Measurements from ENCODE around the gene LILRB5.
"Not testable (repeated sequence)": the region's sequence is repeated elsewhere in the genome, so short reads cannot be mapped to it uniquely, and the experiment has no call there.

LILRB5 gene

DNA sequence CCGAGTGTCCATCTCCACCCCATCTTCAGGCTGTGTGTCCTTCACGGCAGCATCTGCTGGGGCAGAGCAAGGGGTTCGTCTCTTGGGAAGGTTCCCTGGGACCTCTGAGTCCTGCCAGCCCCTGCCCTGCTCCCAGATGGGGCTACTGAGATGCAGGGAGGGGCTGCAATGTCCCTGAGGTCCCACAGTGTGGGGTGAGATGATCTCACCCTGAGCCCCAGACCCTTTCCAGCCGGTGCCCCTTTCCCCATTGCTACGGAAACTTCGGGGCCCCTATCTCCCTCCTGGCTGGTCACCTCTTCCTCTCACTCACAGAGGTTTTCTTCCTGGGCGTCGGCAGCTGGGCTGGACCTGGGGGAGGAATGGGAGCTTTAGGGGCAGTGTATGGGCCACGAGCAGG, 18.9 kb upstream of the LILRB5 start:
- no peak for DNase-seq (ENCODE audit: low spot score)

DNA sequence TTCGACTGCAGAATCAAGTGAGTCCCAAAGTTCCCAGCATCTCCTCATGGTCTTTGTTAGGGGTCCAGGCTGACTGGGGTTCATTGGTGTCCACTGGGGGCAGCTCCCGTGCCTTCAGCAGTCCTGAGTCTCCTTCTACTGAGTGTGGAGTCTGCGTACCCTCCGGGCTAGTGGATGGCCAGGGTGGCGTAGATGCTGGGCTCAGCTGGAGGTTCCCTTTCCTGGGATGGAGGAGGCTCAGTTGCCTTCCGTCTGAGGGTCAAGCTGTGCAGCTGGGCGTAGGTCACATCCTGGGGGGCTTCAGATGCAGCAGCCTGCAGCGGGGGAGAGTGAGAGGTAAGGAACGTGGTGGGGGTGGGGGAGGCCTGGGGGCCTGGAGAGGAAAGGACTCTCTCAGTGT, 17.4 kb upstream of the LILRB5 start:
- DNase-seq (ENCODE audit: low spot score): not testable (repeated sequence)

DNA sequence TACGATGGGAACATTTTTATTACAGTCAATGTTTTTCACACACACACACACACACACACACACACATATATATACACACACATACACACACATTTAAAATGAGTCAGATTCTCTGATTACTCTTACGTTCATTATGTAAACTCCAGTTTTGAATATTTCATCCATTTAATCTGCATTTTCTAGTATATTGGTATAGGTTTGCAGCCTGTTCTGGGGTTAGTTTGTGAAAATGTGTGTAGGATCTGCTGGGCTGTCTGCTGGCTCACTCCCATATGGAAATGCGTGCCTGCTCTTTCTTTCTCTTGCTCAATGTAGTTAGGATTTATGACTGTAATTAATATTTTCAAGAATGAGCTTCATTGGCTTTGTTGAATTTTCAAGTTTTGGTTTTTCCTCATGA, 16.7 kb upstream of the LILRB5 start:
- DNase-seq (ENCODE audit: low spot score): no peak

GRCh38 chr19:54272181-54272580, 15.1 kb upstream of the LILRB5 start:
- not testable (repeated sequence) for DNase-seq (ENCODE audit: low spot score)

DNA sequence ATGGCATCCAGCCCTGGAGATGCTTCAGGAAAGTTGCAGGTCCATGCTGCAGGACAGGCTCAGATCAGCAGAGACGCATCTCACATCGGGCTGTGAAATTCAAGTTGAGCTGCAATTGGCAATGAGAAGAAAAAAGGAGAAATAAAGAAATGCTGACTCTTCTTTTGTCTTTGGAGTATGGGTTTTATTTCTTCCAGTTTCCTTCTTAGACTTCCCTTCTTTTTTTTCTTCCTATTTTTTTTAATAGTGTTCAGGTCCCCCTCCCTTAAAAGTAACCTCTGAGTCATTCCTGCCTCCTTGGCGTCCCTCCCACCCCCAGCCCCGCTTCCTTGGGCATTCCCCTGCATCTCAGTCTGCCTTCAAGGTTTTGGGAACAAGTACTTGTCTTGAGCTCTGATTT, 14.5 kb upstream of the LILRB5 start:
- not testable (repeated sequence) for DNase-seq (ENCODE audit: low spot score)

DNA sequence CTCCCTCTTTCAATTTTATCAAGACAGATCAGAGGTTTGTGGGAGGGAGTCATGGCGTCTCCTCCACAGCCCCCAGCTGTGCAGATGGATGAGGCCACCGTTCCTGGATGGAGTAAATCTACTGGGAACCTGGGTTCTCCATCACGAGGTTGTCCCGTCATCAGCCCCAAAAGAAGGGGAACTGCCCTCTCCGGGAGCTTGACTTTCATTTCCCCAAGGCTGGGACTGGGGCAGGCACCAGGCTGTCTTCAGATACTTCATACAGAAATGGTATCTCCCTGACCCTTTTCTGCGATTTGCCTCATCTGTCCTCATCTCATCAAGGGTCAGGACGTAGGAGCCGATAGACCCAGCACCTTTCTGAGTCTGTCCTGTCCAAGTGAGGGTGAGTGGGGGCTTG, 14.0 kb upstream of the LILRB5 start:
- DNase-seq (ENCODE audit: low spot score): no peak

DNA sequence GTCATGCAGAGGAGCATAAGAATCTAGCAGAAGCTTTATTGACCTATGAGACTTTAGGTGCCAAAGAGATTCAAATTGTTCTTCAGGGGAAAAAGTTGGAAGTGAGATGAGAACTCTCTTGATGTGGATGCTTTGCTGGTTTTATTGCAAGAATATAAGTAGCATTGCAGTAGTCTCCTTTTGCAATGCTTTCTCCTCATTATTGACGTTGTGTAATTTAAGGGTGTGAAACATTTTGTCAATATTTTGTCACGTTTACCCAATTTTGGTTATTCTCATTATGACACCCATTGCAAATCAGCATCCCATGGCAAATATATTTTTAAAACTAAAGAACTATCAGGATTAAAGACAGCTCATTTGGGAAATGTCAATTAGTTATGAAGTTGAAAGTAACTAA, 11.9 kb upstream of the LILRB5 start:
- no peak for DNase-seq (ENCODE audit: low spot score)

DNA sequence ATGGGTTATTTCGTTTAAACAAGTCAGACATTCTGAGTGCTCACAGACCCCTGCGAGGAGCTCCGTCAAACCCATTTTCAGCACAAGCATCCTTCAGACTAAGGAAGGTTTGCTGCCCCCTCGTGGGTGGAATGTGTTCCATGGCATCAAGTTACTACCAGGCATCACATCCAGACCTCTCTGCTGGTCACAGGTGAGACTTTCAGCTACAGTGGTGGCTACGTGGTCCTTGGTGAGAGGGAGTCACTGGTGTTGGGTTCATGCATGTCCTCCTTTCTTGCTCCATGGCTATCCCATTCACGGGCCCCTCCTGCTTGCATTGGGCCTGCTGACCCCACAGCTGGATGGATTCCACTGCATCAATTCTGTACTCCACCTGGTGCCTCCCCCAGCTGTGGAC, 9.1 kb upstream of the LILRB5 start:
- peak; percentile 57 for DNase-seq (ENCODE audit: low spot score)

GRCh38 chr19:54262470-54262869, 5.4 kb upstream of the LILRB5 start:
- DNase-seq (ENCODE audit: low spot score): no peak

- no peak for DNase-seq (ENCODE audit: low spot score)
Measured at GRCh38 chr19:54262066-54262465, 5.0 kb upstream of the LILRB5 start.

DNA sequence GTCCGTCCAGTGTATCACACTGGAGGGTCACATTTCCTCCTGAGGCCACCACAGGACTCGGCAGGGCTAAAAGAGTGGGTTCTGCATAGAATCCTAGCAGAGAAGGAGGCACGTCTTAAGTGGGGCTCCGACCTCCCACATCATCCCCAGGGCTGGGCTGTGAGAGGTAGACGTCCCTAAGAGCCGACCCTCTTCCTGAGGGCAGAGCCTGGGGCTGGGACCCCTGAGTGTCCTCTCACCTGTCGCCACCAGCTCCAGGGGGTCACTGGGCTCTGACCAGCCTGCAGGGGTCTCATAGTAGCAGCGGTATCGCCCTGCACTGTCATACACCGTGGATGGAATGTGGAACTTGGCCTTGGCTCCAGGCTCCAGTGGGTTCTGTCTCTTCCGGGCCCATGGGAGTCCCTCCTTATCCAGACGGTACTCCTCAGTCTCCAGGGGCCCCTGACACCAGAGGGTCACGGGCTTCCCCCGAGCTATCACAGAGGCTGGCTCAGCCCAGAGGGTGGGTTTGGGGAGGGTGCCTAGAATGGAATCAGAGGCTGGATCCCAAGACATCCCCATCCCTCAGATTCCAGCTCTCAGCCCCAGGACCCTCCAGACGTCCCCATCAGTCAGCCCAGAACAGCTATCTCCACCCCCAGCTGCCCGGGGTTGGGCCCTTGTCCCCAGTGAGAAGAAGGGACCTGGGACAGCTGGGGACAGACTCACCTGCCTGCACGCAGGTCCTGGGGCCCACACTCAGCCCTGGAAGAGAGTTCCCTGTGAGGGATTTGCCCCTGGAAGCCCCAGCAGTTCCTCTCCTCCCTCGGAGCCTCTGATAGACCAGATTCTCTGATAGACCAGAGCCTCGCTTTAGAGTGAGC, 590 bp downstream of the LILRB5 start:
- no peak for DNase-seq (ENCODE audit: low spot score)

GRCh38 chr19:54255105-54255775, 1.8 kb downstream of the LILRB5 start:
- no peak for DNase-seq (ENCODE audit: low spot score)

DNA sequence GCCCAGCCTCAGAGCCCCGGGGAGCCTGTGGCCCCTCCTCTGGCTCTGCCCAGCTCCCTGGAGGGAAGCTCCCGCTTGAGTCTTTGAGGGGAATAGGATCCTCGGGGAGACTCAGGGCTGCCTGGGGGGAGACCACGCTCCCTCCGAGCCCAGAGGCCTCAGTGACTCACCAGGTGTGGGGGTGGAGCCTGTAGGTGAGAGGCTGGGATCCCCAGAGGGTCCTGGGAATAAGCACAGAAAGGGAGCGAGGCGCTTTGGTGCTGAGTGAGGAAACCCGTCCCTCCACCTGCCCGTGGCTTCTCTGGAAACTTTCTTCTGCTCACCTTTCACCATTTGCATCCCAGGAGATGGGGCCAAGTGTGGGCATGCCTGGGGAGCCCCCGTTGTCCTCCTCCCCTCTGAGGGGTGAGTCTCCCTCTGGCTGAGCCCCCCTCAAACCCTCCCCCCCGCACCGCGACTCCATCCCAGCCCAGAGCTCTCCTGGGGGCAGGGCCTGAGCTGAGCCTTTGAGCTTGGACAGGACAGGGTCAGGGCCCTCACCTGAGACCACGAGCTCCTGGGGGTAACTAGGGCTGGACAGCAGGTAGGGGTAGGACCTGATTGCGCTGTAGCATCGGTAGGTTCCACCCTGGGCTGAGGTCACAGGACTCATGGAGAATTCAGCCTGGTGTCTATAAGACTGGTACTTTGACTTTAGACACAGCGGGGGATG, 2.7 kb downstream of the LILRB5 start:
- DNase-seq (ENCODE audit: low spot score): peak; percentile 8

GRCh38 chr19:54253331-54254194, 3.5 kb downstream of the LILRB5 start:
- DNase-seq (ENCODE audit: low spot score): peak; percentile 9

DNA sequence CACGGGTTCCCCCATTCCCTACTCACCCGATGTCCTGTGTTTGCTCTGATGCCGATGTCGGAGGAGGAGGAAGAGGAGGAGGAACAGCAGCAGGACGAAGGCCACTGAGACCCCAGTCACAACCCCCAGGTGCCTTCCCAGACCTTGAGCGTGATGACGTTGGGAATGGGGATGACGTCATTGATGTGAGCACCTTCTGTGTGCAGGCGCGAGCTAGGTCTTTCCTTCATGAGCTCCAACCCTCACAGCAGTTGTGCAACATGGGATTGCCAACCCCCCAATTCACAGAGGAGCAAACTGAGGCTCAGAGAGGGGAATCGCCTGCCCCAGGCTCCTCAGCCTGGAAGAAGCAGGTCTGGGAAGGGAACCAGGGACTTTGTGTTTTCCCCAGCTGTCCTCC, 4.2 kb downstream of the LILRB5 start:
- DNase-seq (ENCODE audit: low spot score): no peak

GRCh38 chr19:54252243-54252642, 4.8 kb downstream of the LILRB5 start:
- DNase-seq (ENCODE audit: low spot score): no peak

- peak; percentile 7 for DNase-seq (ENCODE audit: low spot score)
Measured at GRCh38 chr19:54248016-54248601, 9.0 kb downstream of the LILRB5 start.

DNA sequence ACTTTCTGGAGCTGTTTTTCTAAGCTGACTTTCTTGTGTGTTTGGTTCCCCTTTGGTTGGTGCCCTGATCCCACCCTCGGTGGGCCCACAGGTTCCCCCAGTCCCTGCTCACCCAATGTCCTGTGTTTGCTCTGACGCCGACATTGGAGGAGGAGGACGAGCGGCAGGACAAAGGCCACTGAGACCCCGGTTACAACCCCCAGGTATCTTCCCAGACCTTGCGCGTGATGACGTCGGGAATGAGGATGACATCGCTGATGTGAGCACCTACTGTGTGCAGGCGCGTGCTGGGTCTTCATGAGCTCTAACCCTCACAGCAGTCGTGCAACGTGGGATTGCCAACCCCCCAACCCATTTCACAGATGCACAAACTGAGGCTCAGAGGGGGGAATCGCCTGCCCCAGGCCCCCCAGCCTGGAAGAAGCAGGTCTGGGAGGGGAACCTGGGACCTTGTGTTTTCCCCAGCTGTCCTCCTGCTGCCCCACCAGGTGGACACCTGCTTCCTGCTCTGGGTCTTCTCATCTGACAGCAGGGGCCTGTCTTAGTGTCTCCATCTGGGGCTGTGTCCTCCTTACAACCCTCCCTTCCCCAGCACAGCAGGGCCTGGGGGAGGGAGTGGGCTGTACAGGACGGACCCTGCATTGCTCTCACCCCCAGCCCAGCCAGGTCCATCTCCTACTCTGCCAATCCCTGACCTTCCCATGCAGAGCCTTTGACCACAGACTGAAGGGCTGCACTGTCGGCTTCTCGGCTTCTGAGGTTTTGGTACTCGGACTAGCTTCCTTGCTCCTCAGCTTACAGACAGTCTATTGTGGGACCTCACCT, 9.8 kb downstream of the LILRB5 start:
- no peak for DNase-seq (ENCODE audit: low spot score)

- DNase-seq (ENCODE audit: low spot score): no peak
Measured at GRCh38 chr19:54245936-54246335, 11.1 kb downstream of the LILRB5 start.

DNA sequence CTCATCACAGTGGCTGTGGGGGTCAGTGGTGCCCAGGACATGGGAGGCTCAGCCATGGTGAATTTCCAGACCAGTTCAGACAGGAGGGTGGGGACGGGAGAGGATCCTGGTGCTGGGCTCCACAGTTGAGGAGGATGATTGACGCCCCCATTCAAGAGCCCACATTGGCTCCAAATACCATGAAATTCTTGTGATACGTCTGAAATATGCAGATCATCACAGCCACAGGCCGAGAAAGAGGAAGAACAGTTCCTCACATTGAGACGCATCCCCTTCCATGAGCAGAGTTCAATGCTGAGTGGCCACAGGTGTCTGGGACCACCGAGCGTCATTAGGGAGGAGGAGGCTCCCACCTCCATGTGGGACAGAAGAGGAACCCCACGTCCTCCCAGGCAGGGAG, 13.3 kb downstream of the LILRB5 start:
- DNase-seq (ENCODE audit: low spot score): not testable (repeated sequence)

- DNase-seq (ENCODE audit: low spot score): not testable (repeated sequence)
Measured at GRCh38 chr19:54242646-54243045, 14.4 kb downstream of the LILRB5 start, which contains the start of gene LILRA6. Gene LILRA6 (minus strand): TSS chr19:54242790.

Data from GM03348 (cell line).